HPDE6-E6E7 (cell line): ENCODE results near the gene ENKUR.

Experiments
- DNase-seq: peaks from one replicate; pipeline ENCODE4 v3.0.0; 2011; ENCODE audit warnings: missing footprints; ENCODE audit errors: extremely low spot score

Gene ENKUR

DNA sequence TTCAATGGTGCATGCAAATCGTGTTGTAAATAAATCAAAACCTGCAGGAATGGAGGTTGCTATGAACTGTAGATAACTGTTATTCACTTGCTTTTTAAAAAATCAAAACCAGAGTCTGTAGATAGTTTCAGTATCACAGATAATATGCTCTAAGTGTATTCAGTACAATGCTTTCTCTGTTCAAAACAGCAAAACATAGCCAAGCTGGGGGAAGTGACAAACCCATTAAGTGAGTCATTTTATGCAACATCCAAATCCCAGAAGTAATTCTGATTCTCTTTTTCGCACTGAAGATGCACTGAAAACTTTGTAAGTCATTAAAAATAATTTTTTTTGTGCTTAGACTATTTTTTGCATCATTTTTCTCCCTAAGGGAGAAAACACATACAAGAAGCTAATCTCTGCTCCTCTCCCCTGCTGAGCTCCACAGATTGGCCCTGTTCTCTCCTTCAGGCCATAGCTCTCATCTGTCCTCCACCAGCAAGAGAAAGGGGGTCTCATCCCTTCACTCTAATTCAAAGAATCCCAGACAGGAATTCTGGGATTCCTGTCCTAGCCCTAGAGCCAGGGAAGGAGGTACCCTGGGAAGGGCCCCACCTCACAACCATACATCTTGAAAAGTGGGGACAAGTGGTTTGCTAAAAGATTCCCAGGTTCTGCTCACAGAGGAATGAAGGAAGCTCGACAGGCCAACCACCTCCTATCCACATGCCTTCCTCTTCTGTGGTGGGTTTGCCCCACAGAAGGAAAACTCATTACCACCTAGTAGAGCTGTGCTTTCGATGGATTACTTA lies 68.5 kb downstream of the ENKUR start:
- DNase-seq: no peak

DNA sequence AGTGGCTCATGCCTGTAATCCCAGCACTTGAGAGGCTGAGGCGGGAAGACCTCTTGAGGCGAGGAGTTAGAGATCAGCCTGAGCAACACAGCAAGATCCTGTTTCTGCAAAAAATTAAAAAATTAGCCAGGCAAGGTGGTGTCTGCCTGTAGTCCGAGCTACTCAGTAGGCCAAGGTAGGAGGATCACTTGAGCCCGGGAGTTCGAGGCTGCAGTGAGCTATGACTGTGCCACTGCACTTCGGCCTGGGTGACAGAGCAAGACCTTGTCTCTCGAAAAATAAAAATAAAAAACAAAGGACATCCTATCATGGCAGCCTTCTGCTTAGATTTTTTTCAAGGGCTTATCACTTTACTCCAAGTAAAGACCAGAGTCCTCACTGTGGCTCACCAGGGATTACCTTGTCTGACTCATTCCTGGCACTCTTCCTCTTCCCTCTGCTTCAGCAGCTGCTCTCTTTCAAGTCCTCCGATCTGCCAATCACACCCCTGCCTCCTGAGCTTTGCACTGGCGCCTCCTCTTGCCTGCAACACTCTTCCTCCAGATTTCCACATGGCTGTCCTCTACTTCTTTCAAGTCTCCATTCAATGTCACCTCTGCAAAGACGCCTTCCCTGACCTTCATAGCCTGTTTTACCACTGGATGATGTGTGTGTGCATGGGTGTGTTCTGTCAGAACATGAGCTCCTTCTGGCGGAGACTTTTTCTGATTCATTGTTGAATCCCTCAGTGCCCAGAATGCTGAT lies 71.3 kb downstream of the ENKUR start:
- no peak for DNase-seq

DNA sequence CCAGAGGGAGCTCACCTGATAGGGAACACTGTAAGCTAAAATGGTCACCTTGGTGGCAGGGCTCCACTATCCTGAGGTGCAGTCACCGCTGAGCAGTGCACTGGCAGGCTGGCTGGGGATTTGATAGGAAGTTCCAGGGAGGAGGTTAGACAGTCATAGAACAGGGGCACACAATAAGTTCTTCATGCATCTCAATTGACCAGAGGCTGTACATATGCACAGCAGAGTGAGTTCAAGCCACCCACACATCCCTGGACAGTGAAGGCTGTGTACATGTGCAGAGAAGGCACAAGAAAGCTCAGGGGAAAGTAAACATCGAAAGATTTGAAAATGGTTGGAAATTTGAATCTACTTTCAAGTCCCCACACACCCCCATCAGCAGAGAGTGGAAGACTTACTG lies 77.4 kb downstream of the ENKUR start:
- no peak for DNase-seq

DNA sequence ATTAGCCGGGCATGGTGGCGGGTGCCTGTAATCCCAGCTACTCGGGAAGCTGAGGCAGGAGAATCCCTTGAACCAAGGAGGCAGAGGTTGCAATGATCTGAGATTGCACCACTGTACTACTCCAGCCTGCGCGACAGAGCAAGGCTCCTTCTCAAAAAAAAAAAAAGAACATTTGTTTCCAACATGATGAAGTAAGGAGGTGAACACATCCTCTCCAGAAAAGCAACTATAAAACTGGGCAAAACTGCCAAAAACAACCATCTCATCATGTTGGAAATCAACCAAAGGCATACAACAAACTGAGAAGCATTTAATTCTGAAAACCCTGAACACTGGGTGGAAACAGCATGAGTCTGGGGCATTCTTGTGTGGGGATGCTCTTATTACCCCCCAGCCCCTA lies 77.9 kb downstream of the ENKUR start:
- no peak for DNase-seq

DNA sequence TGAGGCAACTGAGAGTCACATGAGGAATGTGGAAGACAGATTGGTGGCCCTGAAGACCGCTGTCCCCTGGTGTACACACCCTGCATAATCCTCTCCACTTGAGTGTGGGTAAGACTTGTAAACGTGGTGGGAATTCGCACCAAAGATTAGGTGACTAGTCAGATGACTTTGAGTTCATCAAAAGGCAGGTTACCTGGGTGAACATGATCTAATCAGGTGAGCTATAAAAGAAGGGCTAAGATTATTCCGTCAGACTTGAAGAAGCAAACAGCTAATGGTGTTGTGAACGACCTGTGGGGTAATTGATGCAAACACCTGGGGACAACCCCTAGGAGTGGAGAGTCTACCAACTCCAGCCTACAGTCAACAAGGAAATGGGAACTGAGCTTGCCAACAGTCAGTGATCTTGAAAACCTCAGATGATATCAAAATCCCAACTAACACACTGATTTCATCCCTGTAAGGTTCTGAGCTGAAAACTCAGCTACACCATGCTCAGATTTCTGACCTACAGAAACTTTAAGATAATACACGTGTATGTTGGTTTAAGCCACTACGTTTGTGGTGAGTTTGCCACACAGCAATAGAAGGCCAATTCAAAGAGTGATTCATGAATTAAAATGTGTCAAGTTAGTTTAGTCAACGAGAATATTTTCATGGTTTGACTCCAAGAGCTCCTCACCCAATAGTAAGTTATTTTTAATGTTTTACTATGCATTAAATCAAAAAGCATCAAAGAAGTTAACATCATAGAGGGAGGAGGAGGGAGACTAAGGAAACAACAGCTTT lies 80.3 kb downstream of the ENKUR start:
- DNase-seq: no peak
